ENCODE data around the gene EVC. TPM values are rescaled to one million over a fixed set of nuclear protein-coding genes. Genes with fewer than 3 reads are reported as not detected.
"Not testable (repeated sequence)": the region's sequence is repeated elsewhere in the genome, so short reads cannot be mapped to it uniquely, and the experiment has no call there.

Gene EVC
- total RNA-seq, 4 donors from 2014 or later: 23.0 to 54.1 (median 30.0) TPM

- TF ChIP-seq, protein P1, sequence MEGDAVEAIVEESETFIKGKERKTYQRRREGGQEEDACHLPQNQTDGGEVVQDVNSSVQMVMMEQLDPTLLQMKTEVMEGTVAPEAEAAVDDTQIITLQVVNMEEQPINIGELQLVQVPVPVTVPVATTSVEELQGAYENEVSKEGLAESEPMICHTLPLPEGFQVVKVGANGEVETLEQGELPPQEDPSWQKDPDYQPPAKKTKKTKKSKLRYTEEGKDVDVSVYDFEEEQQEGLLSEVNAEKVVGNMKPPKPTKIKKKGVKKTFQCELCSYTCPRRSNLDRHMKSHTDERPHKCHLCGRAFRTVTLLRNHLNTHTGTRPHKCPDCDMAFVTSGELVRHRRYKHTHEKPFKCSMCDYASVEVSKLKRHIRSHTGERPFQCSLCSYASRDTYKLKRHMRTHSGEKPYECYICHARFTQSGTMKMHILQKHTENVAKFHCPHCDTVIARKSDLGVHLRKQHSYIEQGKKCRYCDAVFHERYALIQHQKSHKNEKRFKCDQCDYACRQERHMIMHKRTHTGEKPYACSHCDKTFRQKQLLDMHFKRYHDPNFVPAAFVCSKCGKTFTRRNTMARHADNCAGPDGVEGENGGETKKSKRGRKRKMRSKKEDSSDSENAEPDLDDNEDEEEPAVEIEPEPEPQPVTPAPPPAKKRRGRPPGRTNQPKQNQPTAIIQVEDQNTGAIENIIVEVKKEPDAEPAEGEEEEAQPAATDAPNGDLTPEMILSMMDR (IDR thresholded peaks at IDR 0.05): no peak
- no peak for TF ChIP-seq POLR2A (IDR thresholded peaks at IDR 0.05)
- TF ChIP-seq EP300 (IDR thresholded peaks at IDR 0.05): no peak
- no peak for TF ChIP-seq POLR2AphosphoS5 (IDR thresholded peaks at IDR 0.05)
These were observed 94.3 kb downstream of the EVC start for GRCh38 chr4:5805270-5805669.

DNA sequence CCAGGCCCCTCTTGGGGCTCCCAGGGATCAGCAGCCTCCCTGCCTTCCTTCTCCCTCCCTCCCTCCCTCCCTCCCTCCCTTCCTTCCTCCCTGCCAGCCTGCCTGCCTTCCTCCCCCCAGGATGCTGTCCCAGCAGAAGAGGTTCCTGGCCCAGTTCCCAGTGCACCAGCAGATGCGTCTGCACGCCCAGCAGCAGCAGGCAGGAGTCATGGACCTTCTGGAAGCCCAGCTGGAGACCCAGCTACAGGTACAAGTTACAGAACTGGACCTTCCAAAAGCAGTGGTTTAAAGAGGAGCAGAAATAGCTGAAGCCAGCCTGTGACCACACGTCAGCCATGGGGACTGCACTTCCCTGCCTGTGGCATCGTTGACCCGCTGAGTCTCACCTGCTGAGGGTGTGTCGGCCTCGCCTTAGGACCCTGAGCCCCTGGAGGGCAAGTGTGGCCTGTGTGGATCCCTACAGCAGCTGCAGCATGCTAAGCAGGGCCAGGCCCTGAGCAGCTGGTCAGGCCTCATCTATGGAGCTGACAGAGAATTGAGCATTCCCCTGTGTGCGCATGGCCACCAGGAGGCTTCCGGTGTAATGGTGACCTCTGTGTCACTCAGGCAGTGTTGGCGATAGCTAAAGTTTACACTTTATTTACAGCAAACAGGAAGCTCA, 97.2 kb downstream of the EVC start:
- H3K27me3 ChIP-seq: no peaks in the 10 kb centered on the region
- no peak overlapping the region for H3K27ac ChIP-seq
- H3K9me3 ChIP-seq: no peaks in the 10 kb centered on the region
- WGBS: 74% methylated on average over 5 of the region's 10 CpGs
- no peak overlapping the region for H3K4me3 ChIP-seq
- H3K36me3 ChIP-seq: peaks cover 83% of the 10 kb centered on the region
- TF ChIP-seq POLR2A (IDR thresholded peaks at IDR 0.05): no peak
- TF ChIP-seq POLR2AphosphoS5 (IDR thresholded peaks at IDR 0.05): no peak
- TF ChIP-seq, protein P1 (IDR thresholded peaks at IDR 0.05): no peak
- no peak for TF ChIP-seq EP300 (IDR thresholded peaks at IDR 0.05)
- H3K4me1 ChIP-seq: no peaks in the 10 kb centered on the region
- DNase-seq (ENCODE audit: low spot score in 2 of 2): no peak

More at GRCh38 chr4:5805270-5805669, 94.3 kb downstream of the EVC start:
- no peaks in the 10 kb centered on the region for H3K9me3 ChIP-seq
- no peak overlapping the region for H3K4me3 ChIP-seq
- WGBS: 100% methylated on average over 2 of the region's 11 CpGs
- DNase-seq (ENCODE audit: low spot score in 2 of 2): no peak
- H3K36me3 ChIP-seq: peaks cover 77% of the 10 kb centered on the region
- H3K27me3 ChIP-seq: no peaks in the 10 kb centered on the region
- H3K4me1 ChIP-seq: no peaks in the 10 kb centered on the region
- no peak overlapping the region for H3K27ac ChIP-seq

DNA sequence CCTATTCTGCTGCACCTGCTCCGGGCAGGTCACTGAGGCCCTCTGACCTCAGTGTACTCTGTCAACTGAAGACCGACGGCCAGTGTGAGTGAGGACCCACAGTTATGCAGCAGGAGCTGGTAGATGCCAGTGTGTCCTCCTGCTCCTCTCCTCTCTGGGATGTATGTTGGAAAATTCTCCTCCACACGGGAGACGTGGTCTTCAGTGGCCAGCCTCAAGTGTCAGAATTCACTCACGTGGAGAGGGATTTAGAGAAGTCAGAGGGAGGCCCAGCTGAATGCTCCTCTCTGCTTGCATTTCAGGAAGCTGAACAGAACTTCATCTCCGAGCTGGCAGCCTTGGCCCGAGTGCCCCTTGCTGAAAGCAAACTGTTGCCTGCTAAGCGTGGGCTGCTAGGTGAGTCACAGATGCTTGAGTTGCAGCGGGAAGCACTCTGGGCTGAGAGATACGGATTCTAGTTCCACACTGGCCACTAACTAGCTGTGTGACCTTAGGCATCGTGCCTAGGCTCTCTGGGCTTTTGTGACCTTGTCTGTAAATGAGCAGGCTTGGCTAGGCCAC, 98.3 kb downstream of the EVC start:
- no peaks in the 10 kb centered on the region for H3K27me3 ChIP-seq
- no peaks in the 10 kb centered on the region for H3K4me1 ChIP-seq
- DNase-seq (ENCODE audit: low spot score in 2 of 2): no peak
- H3K27ac ChIP-seq: no peak overlapping the region
- H3K4me3 ChIP-seq: no peak overlapping the region
- 87% methylated on average over 11 of the region's 12 CpGs for WGBS
- peaks cover 75% of the 10 kb centered on the region for H3K36me3 ChIP-seq
- TF ChIP-seq EP300 (IDR thresholded peaks at IDR 0.05) (no peak), POLR2A (IDR thresholded peaks at IDR 0.05) (no peak), POLR2AphosphoS5 (IDR thresholded peaks at IDR 0.05) (no peak)
- TF ChIP-seq, protein P1 (IDR thresholded peaks at IDR 0.05): no peak
- no peaks in the 10 kb centered on the region for H3K9me3 ChIP-seq

- no peaks in the 10 kb centered on the region for H3K4me1 ChIP-seq
- TF ChIP-seq POLR2AphosphoS5 (IDR thresholded peaks at IDR 0.05): no peak
- DNase-seq (ENCODE audit: low spot score in 2 of 2): no peak
- no peaks in the 10 kb centered on the region for H3K9me3 ChIP-seq
- no peak overlapping the region for H3K4me3 ChIP-seq
- WGBS: 88% methylated on average over 1 of the region's 3 CpGs
- H3K36me3 ChIP-seq: peaks cover 74% of the 10 kb centered on the region
- no peaks in the 10 kb centered on the region for H3K27me3 ChIP-seq
- H3K27ac ChIP-seq: no peak overlapping the region
These were observed 99.2 kb downstream of the EVC start for GRCh38 chr4:5810151-5810550.

GRCh38 chr4:5810770-5811430, 99.9 kb downstream of the EVC start:
- 77% methylated on average over 12 of the region's 12 CpGs for WGBS
- Histone ChIP-seq H3K27me3 (no peaks in the 10 kb centered on the region), H3K4me3 (no peak overlapping the region), H3K9me3 (no peaks in the 10 kb centered on the region), H3K27ac (no peak overlapping the region), H3K4me1 (no peaks in the 10 kb centered on the region), H3K36me3 (peaks cover 71% of the 10 kb centered on the region)
- TF ChIP-seq POLR2A (IDR thresholded peaks at IDR 0.05): no peak
- TF ChIP-seq POLR2AphosphoS5 (IDR thresholded peaks at IDR 0.05): no peak
- TF ChIP-seq, protein P1 (IDR thresholded peaks at IDR 0.05): no peak
- no peak for TF ChIP-seq EP300 (IDR thresholded peaks at IDR 0.05)
- DNase-seq (ENCODE audit: low spot score in 2 of 2): no peak

GRCh38 chr4:5812057-5812456, 101.1 kb downstream of the EVC start:
- DNase-seq (ENCODE audit: low spot score in 2 of 2); H3K27ac ChIP-seq: not testable (repeated sequence)

More at GRCh38 chr4:5812057-5812456, 101.1 kb downstream of the EVC start:
- 84% methylated on average over 5 of the region's 5 CpGs for WGBS
- H3K27me3 ChIP-seq, H3K4me3 ChIP-seq, H3K9me3 ChIP-seq, H3K4me1 ChIP-seq: not testable (repeated sequence)
- H3K36me3 ChIP-seq: peaks cover 63% of the 10 kb centered on the region

All from suprapubic skin (tissue), 4 donors.